C4-2B (cell line): ENCODE measurements around the gene MNAT1.
"Not testable (repeated sequence)": the region's sequence is repeated elsewhere in the genome, so short reads cannot be mapped to it uniquely, and the experiment has no call there.

Experiments used
- H3K27ac ChIP-seq: fragments of 450-650 bp; 2 replicates; pipeline ENCODE4 v1.5.1; 2017
- CTCF ChIP-seq: fragments of 450-650 bp; conservative IDR thresholded peaks from 2 replicates; pipeline ENCODE4 v1.5.1; 2017; ENCODE audit warnings: mild to moderate bottlenecking
- ZFX ChIP-seq: fragments of 450-650 bp; IDR thresholded peaks from 2 replicates; pipeline ENCODE4 v1.6.1; 2017

The MNAT1 gene

DNA sequence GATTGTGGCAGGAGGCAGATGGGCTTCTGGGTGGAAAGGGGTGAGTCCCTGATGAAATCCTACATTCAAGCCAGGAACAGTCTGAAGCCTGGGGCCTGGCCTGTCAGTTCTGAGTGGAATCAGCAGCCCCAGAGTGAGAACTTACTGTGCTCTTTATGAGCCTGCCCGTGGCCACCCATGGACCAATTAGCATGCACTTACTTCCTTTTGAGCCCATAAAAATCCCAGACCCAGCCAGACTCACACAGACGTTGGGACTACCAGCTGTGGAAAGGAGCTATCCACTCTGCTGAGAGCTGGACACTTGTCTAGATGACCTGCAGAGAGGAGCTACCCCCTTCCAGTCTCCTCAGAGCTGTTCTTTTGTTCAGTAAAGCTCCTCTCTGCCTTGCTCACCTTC, 104.5 kb downstream of the MNAT1 start:
- no peak for TF ChIP-seq CTCF
- no peak for TF ChIP-seq ZFX
- no peak overlapping the region for H3K27ac ChIP-seq

GRCh38 chr14:60839657-60840056, 105.1 kb downstream of the MNAT1 start:
- no peak overlapping the region for H3K27ac ChIP-seq
- no peak for TF ChIP-seq CTCF
- no peak for TF ChIP-seq ZFX

DNA sequence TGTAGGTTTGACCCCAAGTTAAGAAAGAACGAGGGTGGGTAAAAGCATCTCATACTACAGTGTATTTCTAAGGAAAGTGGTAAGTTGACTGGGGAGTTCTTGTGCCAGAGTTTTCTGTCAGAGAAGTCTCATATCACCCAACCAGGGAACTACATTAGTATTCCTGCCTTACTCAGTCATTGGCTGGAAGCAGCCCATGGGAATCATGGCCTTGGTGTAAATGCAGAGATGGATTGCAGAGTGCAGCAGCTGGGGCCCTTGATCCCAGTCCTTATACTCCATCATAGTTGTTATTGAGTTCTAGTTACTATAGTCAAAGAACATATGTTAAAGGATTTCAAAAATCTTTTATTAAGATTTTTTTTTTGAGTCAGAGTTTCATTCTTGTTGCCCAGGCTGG, 105.8 kb downstream of the MNAT1 start:
- TF ChIP-seq ZFX (no peak), CTCF (no peak)
- no peak overlapping the region for H3K27ac ChIP-seq

DNA sequence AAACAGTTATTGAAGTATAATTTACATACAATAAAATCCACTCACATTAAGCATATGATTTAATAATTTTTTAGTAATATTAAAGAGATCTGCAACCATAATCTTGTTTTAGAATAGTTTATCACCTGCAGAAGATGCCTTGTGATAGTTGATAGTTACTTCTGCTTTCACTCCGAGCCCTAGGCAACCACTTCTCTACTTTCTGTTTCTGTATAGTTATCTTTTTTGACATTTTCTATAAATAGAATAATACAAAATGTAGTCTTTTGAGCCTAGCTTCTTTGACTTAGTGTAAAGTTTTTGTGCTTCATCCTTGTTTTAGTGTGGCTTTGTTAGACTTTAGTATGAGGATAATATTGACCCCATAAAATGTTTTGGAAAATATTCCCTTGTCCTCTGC, 111.0 kb downstream of the MNAT1 start:
- H3K27ac ChIP-seq = no peak overlapping the region
- TF ChIP-seq ZFX = no peak
- no peak for TF ChIP-seq CTCF

DNA sequence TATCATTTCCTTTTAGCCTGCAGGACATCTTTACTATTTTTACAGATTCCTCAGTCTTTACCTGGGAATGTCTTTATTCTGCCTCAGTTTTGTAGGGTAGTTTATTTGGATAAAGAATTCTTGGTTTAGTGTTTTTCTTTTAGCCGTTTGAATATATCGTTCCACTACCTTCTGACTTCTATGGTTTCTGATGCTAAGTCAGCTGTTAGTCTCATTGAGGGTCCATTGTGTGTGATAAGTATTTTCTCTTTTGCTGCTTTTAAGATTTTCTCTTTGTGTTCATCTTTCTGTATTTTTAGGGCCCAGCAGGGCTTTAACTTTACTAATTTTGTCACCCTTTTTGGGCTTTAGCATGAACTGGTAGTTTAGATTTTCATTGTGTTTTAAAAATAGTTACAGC, 113.5 kb downstream of the MNAT1 start:
- H3K27ac ChIP-seq = no peak overlapping the region
- TF ChIP-seq ZFX = no peak

GRCh38 chr14:60851692-60852091, 117.1 kb downstream of the MNAT1 start:
- not testable (repeated sequence) for H3K27ac ChIP-seq

DNA sequence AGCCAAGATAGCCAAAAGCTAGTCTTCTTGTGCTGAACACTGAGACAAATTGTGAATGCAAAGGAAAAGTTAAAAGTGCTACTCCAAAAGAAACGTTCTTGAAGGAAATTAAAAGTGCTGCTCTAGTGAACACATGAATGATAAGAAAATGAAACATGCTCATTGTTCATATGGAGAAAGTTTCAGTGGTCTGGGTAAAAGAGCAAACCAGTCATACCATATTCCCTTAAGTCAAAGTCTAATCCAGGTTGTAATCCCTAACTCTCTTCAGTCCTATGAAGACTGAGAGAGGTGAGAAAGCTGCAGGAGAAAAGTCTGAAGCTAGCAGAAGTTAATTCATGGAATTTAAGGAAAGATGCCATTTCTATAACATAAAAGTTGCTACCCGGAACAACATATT, 121.5 kb downstream of the MNAT1 start:
- no peak for TF ChIP-seq ZFX
- no peak for TF ChIP-seq CTCF
- no peak overlapping the region for H3K27ac ChIP-seq

DNA sequence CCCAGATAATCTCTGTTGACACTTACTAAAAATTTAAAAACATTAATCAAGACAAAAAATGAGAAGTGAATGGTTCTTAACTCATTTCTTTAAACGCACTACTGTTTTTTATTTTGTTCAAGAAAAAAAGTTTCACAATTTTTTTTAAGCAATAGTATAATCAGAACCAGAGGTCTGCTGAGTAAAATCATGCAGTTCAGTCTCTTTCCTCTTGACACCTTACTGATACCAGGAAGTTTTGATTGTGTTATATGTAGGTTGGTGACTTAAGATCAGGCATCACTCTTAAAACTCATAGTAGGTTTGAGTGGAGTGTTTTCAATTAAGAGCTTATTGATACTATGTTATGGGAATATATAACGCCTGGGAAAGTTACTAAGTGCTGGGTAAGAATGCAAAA, 125.0 kb downstream of the MNAT1 start:
- no peak overlapping the region for H3K27ac ChIP-seq
- no peak for TF ChIP-seq CTCF
- no peak for TF ChIP-seq ZFX

GRCh38 chr14:60861545-60862140, 127.1 kb downstream of the MNAT1 start:
- TF ChIP-seq ZFX (no peak), CTCF (no peak)

More at GRCh38 chr14:60861545-60862140, 127.1 kb downstream of the MNAT1 start:
- no peak overlapping the region for H3K27ac ChIP-seq
